B cell (primary cell): ENCODE results near the gene ST3GAL3. TPM values are rescaled to one million over a fixed set of nuclear protein-coding genes. Genes with fewer than 3 reads are reported as not detected.

ENCODE experiments used
- ATAC-seq: fragments of 200-7000 bp; cut with Tn5 transposase; one replicate; pipeline ENCODE4 v1.10.0; 2021; ENCODE audit warnings: low read depth, mild to moderate bottlenecking, moderate number of reproducible peaks, moderate library complexity
- CTCF ChIA-PET: fragments of 350-600 bp; sonication (Branson Sonifier 250); formaldehyde crosslinking; loops from one replicate; lab custom pipeline; 2021; ENCODE audit warnings: antibody characterized with exemption, inconsistent platforms; lab: Charles Lee
- POLR2A ChIA-PET: fragments of 350-600 bp; sonication (Branson Sonifier 250); formaldehyde crosslinking; loops from one replicate; lab custom pipeline; 2021; ENCODE audit warnings: antibody characterized with exemption; lab: Charles Lee
- DNase-seq: peaks from one replicate; pipeline ENCODE4 v3.0.0; 2013
- H2AFZ ChIP-seq: 2 replicates; pipeline ENCODE4 v1.6.1; 2012; ENCODE audit warnings: mild to moderate bottlenecking, low read depth, low read length; ENCODE audit not compliant: insufficient read depth, poor library complexity, severe bottlenecking
- H3K27ac ChIP-seq, 2 donors: 1 replicate in 1 of 2; 2 replicates in 1 of 2; pipeline ENCODE4 v1.5.1; 2012 to 2013; ENCODE audit warnings: low read length in 2 of 2, mild to moderate bottlenecking in 2 of 2, moderate library complexity in 1 of 2
- H3K27me3 ChIP-seq, 4 experiments: fragments of 200-600 bp in 1 of 4; sonication (generic) in 1 of 4; replicated peaks in 1 of 4; 1 replicate in 2 of 4; 2 replicates in 2 of 4; pipeline versions ENCODE4 v1.6.1 to v1.7.0; 2013 to 2016; ENCODE audit warnings: low read length in 3 of 4, mild to moderate bottlenecking in 2 of 4, mixed read lengths in 1 of 4, moderate library complexity in 1 of 4; ENCODE audit not compliant: insufficient read depth in 4 of 4, control insufficient read depth in 3 of 4; ENCODE audit errors: control extremely low read depth in 1 of 4
- H3K36me3 ChIP-seq, 2 experiments: replicated peaks in 1 of 2; 1 replicate in 1 of 2; 2 replicates in 1 of 2; pipeline versions ENCODE4 v1.6.1 to v1.7.1; 2013; ENCODE audit warnings: low read length in 1 of 2; ENCODE audit not compliant: insufficient read depth in 2 of 2, control insufficient read depth in 1 of 2; ENCODE audit errors: control extremely low read depth in 1 of 2, extremely low read depth in 1 of 2
- H3K4me1 ChIP-seq, 2 donors: fragments of 200-600 bp in 1 of 2; sonication (generic) in 1 of 2; 1 replicate in 1 of 2; 2 replicates in 1 of 2; pipeline versions ENCODE4 v1.5.1 to v1.6.1; 2013 to 2017; ENCODE audit warnings: low read length in 2 of 2; ENCODE audit not compliant: control insufficient read depth in 2 of 2, insufficient read depth in 2 of 2
- H3K4me2 ChIP-seq: replicated peaks from 2 replicates; pipeline ENCODE3; 2012; ENCODE audit warnings: mild to moderate bottlenecking, low read depth, low read length; ENCODE audit not compliant: poor library complexity, severe bottlenecking
- H3K4me3 ChIP-seq, 5 experiments: fragments of 200-600 bp in 1 of 5; sonication (generic) in 1 of 5; 1 replicate in 3 of 5; 2 replicates in 2 of 5; pipeline versions ENCODE4 v1.5.1 to v1.7.0; 2011 to 2016; ENCODE audit warnings: low read length in 4 of 5, mild to moderate bottlenecking in 4 of 5, low read depth in 2 of 5, control low read depth in 1 of 5, moderate library complexity in 1 of 5; ENCODE audit not compliant: insufficient read depth in 1 of 5; ENCODE audit errors: control extremely low read depth in 1 of 5, extremely low read depth in 1 of 5
- H3K79me2 ChIP-seq: fragments of 200-600 bp; sonication (generic); one replicate; pipeline ENCODE4 v1.6.0; 2016; ENCODE audit warnings: low read length; ENCODE audit not compliant: control insufficient read depth, insufficient read depth
- H3K9ac ChIP-seq: fragments of 200-600 bp; sonication (generic); 2 replicates; pipeline ENCODE4 v1.6.1; 2017; ENCODE audit warnings: mild to moderate bottlenecking, low read length, moderate library complexity
- H3K9me3 ChIP-seq, 3 donors: one replicate each; pipeline versions ENCODE4 v1.6.1 to v1.7.1; 2013; ENCODE audit warnings: low read length in 2 of 3; ENCODE audit not compliant: control insufficient read depth in 2 of 3, insufficient read depth in 1 of 3; ENCODE audit errors: control extremely low read depth in 1 of 3
- H4K20me1 ChIP-seq: 2 replicates; pipeline ENCODE4 v1.6.0; 2012; ENCODE audit warnings: mild to moderate bottlenecking, low read length; ENCODE audit not compliant: insufficient read depth, control insufficient read depth, poor library complexity, severe bottlenecking
- H3K27ac Mint-ChIP-seq: one replicate; pipeline ENCODE4 v1.8.0; 2021; ENCODE audit warnings: mixed read lengths
- H3K27me3 Mint-ChIP-seq: one replicate; pipeline ENCODE4 v1.8.0; 2021; ENCODE audit warnings: mixed read lengths
- H3K4me1 Mint-ChIP-seq: one replicate; pipeline ENCODE4 v1.8.0; 2021; ENCODE audit warnings: mixed read lengths
- H3K4me3 Mint-ChIP-seq: one replicate; pipeline ENCODE4 v1.8.0; 2021; ENCODE audit warnings: mixed read lengths
- H3K9me3 Mint-ChIP-seq: one replicate; pipeline ENCODE4 v1.8.0; 2022; ENCODE audit warnings: mixed read lengths; ENCODE audit not compliant: insufficient read depth
- CTCF ChIP-seq: fragments of 200-600 bp; IDR thresholded peaks from one replicate; pipeline ENCODE4 v1.8.0; 2022; ENCODE audit warnings: antibody characterized with exemption, mild to moderate bottlenecking
- EZH2 ChIP-seq: IDR thresholded peaks from 2 replicates; pipeline ENCODE4 v1.6.1; 2012; ENCODE audit warnings: borderline replicate concordance, low read depth, mild to moderate bottlenecking, moderate library complexity, low read length; ENCODE audit not compliant: insufficient read depth, poor library complexity, severe bottlenecking
- WGBS: methylation state at CpG from one replicate; pipeline ENCODE4 v1.1.5; 2013; ENCODE audit warnings: missing lambda C conversion rate; ENCODE audit not compliant: insufficient coverage; 5-methylcytosine and 5-hydroxymethylcytosine counted together
- intact Hi-C: fragments of 100-400 bp; cut with micrococcal nuclease; formaldehyde crosslinking; loops from one replicate; pipeline ENCODE4 v1.10.0; 2022
- polyA plus RNA-seq: library from polyadenylated mRNA; depleted of rRNA; stranded (reverse); fragments of >200 nt; gene quantifications from 2 replicates; pipeline ENCODE4 v1.2.3, GENCODE V29; 2012
- total RNA-seq, 2 donors: library from RNA; stranded (reverse); fragments of 120-200 nt in 1 of 2; gene quantifications; 1 replicate in 1 of 2; 2 replicates in 1 of 2; pipeline versions ENCODE4 v1.2.3 to v1.2.4, GENCODE V29; 2013 to 2022

The ST3GAL3 gene
- total and polyA plus RNA-seq, 2 donors (not counting 1 experiment from before 2014, with no cell fraction given), result 16.8 to 31.4 TPM

GRCh38 chr1:43883321-43883720, 176.0 kb downstream of the ST3GAL3 start:
- ChIA-PET POLR2A (no interaction called here), CTCF (no interaction called here)
- Mint-ChIP-seq H3K27ac (no peak overlapping the region), H3K9me3 (no peaks in the 10 kb centered on the region), H3K4me1 (no peaks in the 10 kb centered on the region), H3K27me3 (no peaks in the 10 kb centered on the region), H3K4me3 (no peak overlapping the region)
- WGBS, result 93% methylated on average over 3 of the region's 4 CpGs
- TF ChIP-seq EZH2 (no peak), CTCF (no peak)
- ATAC-seq (no peak), DNase-seq (no peak)
- Histone ChIP-seq H3K4me1 (no peaks in the 10 kb centered on the region), H4K20me1 (no peaks in the 10 kb centered on the region), H3K27me3 (no peaks in the 10 kb centered on the region), H3K9me3 (no peaks in the 10 kb centered on the region), H3K36me3 (peaks cover 0 to 6% of the 10 kb centered on the region in 2 experiments), H3K9ac (no peak overlapping the region), H3K27ac (no peak overlapping the region), H3K4me2 (no peak overlapping the region), H2AFZ (no peak overlapping the region), H3K4me3 (no peak overlapping the region), H3K79me2 (no peaks in the 10 kb centered on the region)
- intact Hi-C loops, result no loop called here

DNA sequence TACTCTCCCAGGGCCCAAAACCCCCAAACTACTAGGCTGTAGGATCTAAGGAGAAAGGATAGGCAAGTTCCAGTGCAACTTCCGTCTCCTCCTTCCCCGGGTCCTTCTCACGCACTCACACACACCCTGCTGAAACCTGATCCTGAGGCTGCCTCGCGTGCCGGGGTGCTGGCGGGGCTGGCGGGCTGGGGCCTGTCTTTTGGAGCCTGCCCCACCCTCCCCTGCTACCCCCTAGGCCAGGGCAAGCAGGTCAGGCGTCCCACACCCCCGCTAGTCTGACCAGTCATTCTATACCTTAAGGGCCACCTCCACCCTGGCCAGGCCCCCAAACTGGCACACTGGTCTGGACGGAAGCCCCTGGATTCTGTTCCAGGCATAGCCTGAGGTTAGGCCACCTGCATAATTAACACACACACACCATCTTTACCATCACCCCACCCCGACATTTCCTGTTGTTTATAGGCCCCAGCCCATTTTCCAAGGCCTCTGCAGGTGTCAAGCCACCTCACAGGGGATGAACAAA, 178.0 kb downstream of the ST3GAL3 start:
- Histone ChIP-seq H3K4me1 (no peaks in the 10 kb centered on the region), H2AFZ (no peak overlapping the region), H4K20me1 (no peaks in the 10 kb centered on the region), H3K27ac (no peak overlapping the region), H3K4me3 (no peak overlapping the region), H3K27me3 (no peaks in the 10 kb centered on the region), H3K36me3 (no peaks in the 10 kb centered on the region), H3K9me3 (no peaks in the 10 kb centered on the region), H3K79me2 (no peaks in the 10 kb centered on the region), H3K4me2 (no peak overlapping the region), H3K9ac (no peak overlapping the region)
- intact Hi-C loops, result no loop called here
- POLR2A ChIA-PET, result no interaction called here
- Mint-ChIP-seq H3K27me3 (no peaks in the 10 kb centered on the region), H3K4me3 (no peak overlapping the region), H3K27ac (no peak overlapping the region), H3K4me1 (no peaks in the 10 kb centered on the region), H3K9me3 (no peaks in the 10 kb centered on the region)
- TF ChIP-seq CTCF (no peak), EZH2 (no peak)
- DNase-seq, result no peak
- CTCF ChIA-PET, result no interaction called here
- 92% methylated on average over 10 of the region's 12 CpGs for WGBS
- ATAC-seq, result no peak
